HG03103 (cell line): ENCODE results near the gene USP54.
A peak's percentile ranks its signal among the peaks of the same experiment; 100 is the strongest.
"Not testable (repeated sequence)": the region's sequence is repeated elsewhere in the genome, so short reads cannot be mapped to it uniquely, and the experiment has no call there.

Experiments used
- ATAC-seq: cut with Tn5 transposase; IDR thresholded peaks from one replicate; pipeline ENCODE4 v1.9.1; 2021; ENCODE audit warnings: low read depth; ENCODE audit not compliant: unreplicated experiment

The USP54 gene, protein sequence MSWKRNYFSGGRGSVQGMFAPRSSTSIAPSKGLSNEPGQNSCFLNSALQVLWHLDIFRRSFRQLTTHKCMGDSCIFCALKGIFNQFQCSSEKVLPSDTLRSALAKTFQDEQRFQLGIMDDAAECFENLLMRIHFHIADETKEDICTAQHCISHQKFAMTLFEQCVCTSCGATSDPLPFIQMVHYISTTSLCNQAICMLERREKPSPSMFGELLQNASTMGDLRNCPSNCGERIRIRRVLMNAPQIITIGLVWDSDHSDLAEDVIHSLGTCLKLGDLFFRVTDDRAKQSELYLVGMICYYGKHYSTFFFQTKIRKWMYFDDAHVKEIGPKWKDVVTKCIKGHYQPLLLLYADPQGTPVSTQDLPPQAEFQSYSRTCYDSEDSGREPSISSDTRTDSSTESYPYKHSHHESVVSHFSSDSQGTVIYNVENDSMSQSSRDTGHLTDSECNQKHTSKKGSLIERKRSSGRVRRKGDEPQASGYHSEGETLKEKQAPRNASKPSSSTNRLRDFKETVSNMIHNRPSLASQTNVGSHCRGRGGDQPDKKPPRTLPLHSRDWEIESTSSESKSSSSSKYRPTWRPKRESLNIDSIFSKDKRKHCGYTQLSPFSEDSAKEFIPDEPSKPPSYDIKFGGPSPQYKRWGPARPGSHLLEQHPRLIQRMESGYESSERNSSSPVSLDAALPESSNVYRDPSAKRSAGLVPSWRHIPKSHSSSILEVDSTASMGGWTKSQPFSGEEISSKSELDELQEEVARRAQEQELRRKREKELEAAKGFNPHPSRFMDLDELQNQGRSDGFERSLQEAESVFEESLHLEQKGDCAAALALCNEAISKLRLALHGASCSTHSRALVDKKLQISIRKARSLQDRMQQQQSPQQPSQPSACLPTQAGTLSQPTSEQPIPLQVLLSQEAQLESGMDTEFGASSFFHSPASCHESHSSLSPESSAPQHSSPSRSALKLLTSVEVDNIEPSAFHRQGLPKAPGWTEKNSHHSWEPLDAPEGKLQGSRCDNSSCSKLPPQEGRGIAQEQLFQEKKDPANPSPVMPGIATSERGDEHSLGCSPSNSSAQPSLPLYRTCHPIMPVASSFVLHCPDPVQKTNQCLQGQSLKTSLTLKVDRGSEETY (N-terminal part only)

GRCh38 chr10:73590881-73591799 lies at the start of gene USP54:
TSS of gene USP54 (minus strand) at chr10:73591342. CDS start at chr10:73575658, 15,684 bp downstream.
- no peak for ATAC-seq

DNA sequence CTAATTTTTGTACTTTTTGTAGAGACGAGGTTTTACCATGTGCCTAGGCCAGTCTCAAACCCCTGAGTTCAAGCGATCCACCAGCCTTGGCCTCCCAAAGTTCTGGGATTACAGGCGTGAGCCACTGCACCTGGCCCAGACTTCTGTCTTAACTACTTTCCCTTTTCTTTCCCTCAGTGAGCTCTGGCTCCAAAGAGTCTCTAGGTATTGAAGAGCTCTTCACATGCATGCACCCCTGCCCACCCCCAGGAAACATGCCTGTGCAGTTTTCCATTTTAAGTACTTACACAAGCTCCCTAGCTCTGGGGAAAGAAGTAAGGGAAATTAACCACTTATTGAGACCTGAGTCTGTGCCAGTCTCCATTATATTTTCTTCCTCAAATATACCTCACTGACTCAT lies 48.1 kb upstream of the USP54 start:
- no peak for ATAC-seq

DNA sequence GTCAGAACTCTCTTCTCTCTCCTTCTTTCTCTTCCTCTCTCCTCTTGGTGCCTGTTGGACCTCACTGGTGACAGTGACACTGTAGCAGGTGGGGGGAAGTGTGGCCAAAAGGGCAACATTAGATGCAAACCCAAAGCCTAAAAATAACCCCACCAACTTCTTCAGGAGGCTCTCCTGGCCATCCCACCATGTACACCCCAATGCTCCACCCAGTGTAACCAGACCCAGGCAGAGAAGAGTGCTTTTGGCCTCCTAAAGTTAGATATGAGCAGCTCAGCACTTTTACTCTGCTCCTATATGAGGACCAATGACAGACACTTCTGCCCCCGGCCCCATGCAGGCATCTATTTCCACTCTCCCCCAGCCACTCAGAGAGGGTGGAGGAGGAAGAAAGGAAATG lies 44.6 kb upstream of the USP54 start:
- no peak for ATAC-seq

DNA sequence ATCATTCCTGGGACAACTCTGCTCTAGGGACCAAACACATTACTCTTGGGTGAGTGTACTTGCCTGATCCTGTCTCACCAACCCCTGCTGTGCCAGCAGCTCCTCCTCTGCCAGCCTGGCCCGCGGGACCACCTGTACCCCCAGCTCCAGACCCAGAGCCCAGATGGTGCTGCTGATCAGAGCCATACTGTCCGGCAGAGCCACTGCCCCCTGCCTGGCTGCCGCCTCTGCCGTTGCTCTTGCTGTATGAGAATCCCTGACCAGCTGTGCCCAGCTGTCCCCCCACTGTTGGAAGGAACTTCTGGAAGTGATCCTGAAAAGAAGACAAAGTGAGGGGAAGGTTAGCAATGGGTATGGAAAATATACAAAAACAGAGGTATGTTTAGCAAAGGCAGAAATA lies 43.3 kb upstream of the USP54 start:
- ATAC-seq: no peak

GRCh38 chr10:73629165-73629564 lies 38.0 kb upstream of the USP54 start:
- no peak for ATAC-seq

DNA sequence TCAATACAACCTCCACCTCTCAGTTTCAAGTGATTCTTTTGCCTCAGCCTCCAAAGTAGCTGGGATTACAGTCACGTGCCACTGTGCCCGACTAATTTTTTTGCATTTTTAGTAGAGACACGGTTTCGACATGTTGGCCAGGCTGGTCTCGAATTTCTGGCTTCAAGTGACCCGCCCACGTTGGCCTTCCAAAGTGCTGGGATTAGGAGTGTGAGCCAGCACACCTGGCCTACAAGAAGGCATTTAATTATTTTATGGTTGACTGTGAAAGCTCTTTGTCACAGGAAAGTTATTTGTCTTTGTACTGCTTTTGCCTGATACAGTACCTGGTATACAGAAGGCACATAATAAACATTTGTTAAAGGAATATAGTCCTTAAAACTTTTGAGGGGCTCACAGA lies 37.3 kb upstream of the USP54 start:
- ATAC-seq: no peak

DNA sequence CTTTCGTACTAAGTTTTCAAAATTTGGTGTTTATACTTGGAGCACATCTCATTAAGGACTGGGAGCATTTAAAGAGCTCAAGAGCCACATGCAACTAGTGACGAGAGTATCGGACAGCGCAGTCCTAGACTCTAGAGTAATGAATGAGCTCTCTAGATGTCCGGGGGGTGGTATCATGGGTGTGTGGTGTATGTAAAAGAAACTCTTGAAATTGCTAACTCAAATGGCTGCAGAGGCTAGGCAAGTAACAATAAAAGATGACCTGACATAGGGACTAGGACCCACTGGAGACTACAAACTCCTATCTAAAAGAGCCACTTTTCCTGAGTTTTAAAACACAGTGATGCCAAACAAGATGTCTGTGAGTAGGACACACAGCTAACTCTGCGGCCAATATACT lies 36.2 kb upstream of the USP54 start:
- ATAC-seq: no peak

GRCh38 chr10:73625884-73626752 lies 35.0 kb upstream of the USP54 start:
- peak; percentile 95 for ATAC-seq

GRCh38 chr10:73625004-73625883 lies 34.1 kb upstream of the USP54 start:
- ATAC-seq: peak; percentile 34

DNA sequence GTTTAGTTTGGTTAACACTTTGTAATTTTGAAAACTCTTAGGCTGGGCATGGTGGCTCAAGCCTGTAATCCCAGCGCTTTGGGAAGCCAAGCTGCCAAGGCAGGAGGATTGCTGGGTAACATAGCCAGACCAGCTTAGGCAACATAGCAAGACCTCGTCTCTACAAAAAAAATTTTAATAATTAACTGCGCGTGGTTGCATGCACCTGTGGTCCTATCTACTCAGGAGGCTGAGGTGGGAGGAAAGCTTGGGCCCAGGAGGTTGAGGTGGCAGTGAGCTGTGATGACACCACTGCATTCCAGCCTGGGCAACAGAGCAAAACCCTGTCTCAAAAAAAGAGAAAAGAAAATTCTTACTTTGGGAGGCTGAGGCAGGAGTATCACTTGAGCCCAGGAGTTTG lies 31.9 kb upstream of the USP54 start:
- no peak for ATAC-seq

- ATAC-seq: not testable (repeated sequence)
Observed at GRCh38 chr10:73620974-73621373, 29.8 kb upstream of the USP54 start.

- ATAC-seq: not testable (repeated sequence)
Observed at GRCh38 chr10:73617143-73617542, 26.0 kb upstream of the USP54 start.

DNA sequence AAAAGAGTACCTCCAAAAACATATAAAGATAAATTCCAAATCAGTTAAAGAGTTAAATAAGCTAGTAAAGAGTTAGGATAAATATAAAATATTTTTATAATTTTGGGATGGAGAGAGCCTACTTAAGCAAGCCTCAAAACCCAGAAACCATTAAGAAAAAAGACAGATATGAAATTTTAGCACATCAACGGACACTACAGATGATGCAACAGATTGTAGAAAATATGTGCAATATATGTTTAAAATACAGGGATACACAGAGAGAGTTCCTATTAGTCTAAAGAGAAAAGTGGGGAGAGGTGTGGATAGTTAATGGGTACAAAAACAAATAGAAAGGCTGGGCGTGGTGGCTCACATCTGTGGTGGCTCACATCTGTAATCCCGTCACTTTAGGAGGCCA lies 23.6 kb upstream of the USP54 start:
- no peak for ATAC-seq

DNA sequence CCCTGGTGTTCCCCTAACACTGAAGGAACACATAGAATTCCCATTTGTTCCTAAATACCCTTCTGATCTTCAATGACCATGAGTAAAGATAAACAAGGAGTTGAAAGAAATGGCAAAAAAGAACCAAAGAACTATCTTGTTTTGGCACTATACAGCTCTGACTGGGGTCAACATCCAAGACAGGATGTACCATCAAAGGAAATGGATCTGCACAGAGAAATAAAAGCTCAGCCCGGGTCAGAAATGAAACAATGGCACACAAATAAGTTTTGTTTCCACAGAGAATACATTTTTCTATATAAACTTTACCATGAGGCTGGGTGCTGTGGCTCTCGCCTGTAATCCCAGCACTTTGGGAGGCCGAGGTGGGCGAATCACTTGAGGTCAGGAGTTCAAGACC lies 18.0 kb upstream of the USP54 start:
- no peak for ATAC-seq

DNA sequence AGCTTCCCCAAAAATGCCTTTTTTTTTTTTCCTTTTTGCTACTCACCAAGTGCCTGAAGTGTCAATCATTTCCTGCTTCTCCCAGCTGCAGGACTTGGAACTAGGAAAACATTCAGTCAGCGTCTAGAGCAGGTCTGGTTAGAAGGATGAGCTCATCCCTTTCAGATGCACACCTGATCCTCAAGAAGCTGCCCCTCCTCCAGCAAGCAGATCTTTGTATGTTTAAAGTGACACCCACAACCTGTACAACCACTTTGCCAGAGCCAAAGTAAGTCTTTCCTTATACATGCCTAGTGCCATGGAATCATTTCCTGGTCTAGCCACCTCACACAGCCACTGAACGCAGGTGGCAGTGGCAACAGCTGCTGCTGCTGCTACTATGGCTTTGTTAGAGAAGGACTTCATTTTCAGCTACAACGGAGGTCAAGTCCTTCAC lies 10.4 kb upstream of the USP54 start:
- no peak for ATAC-seq

DNA sequence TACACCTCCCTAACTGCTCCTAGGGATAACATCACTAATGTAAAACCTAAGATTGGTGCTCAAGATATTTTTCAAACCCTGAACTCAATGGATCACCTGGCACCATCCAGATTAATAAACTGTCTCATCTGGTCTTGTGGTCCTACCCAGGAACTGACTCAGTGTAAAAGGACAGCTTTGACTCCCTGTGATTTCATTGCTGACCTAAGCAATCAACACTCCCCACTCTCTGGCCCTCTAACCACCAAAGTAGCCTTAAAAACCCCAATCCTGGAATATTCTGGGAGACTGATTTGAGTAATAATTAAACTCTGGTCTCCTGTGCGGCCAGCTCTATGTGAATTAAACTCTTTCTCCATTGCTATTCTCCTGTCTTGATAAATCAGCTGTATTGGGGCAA lies 6.2 kb upstream of the USP54 start:
- no peak for ATAC-seq

- no peak for ATAC-seq
Observed at GRCh38 chr10:73593812-73594211, 2.7 kb upstream of the USP54 start.

DNA sequence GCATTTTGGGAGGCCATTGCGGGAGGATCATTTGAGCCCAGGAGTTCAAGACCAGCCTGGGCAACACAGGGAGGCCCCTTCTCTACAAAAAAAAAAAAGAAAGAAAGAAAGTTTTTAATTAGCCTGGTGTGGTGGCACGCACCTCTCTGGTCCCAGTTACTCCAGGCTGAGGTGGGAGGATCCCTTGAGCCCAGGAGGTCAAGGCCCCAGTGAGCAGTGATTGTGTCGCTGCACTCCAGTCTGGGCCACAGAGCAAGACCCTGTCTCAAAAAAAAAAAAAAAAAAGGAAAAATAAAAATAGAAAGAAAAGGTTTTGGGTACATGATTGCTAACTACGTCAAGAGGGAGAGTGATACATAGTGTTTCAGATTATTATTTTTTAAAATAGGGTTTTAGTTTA lies 2.0 kb upstream of the USP54 start:
- no peak for ATAC-seq
